ENCODE data around the gene TSGA10IP.

TSGA10IP gene

GRCh38 chr11:65945430-65945911, at the start of gene TSGA10IP:
Gene TSGA10IP (plus strand): TSS chr11:65945480. CDS start chr11:65945676, 196 bp downstream.
- DNase-seq (ENCODE audit: low read depth in 2 of 2): no peak

DNA sequence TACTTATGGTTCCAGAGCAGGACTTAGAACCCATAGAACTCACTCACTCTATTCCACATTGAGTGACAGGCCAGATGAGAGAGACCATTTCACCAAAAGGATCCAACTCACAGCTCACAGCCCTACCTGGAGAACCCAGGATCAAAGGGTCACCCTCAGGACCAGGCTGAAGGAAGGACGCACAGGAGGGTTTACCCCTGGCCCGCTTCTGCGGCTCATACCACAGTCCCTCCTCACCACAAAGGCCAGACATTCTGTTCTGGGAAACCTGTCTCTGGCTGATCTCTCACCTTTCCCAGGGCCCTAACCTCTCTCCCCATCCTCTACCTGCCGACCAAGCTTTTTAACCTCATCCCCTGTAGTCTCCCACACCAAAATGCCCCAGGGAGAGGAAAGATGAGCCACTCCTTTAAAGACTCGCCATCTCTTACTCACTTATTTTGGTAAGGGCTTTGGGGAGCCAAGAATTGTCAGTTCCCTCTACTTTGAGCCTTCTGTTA, 49.7 kb upstream of the TSGA10IP start:
- no peak for DNase-seq (ENCODE audit: low read depth in 2 of 2)

GRCh38 chr11:65896034-65896999, 49.0 kb upstream of the TSGA10IP start:
- DNase-seq (ENCODE audit: low read depth in 2 of 2): no peak

- DNase-seq (ENCODE audit: low read depth in 2 of 2): no peak
These were observed 48.2 kb upstream of the TSGA10IP start for GRCh38 chr11:65897020-65897471.

- DNase-seq (ENCODE audit: low read depth in 2 of 2): no peak
These were observed 46.5 kb upstream of the TSGA10IP start for GRCh38 chr11:65898656-65899355.

DNA sequence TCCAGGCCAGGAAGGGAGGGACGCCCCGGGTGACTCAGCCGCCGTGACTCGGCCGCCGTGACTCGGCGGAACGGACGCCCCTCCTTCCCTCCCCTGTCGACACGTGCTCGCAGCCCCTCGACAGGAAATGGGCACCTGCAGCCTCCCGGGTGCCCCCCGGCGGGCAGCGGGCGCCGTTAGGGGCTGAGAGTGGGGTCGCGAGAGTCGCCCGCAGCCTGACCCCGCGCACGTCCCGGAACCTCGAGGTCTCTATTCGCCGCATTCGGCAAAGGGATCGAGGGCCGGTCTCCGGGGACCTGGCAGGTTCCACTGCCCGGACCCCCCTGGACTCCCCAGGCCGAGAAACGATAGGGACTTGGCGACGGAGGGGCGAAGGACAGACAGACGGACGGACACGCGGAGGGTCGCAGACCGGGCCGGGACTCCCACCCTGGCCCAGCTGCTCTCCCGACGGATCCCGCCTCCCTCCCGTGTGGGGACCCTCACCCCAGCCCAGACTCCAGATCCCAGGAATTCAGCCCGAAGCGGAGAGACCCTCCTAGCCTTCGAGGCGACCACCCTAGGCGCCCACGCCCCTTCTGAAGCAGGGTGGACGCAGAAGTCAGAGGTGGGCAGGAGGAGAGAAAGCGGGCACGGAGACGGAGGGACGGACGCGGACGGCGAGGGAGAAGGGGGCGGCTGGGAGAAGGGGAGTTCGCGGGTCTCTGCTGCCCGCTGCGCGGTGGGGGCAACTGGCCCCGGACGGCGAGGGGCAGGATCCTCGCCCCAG, 45.7 kb upstream of the TSGA10IP start:
- peak in 1 of 2 donors; percentile 62 for DNase-seq (ENCODE audit: low read depth in 2 of 2)

DNA sequence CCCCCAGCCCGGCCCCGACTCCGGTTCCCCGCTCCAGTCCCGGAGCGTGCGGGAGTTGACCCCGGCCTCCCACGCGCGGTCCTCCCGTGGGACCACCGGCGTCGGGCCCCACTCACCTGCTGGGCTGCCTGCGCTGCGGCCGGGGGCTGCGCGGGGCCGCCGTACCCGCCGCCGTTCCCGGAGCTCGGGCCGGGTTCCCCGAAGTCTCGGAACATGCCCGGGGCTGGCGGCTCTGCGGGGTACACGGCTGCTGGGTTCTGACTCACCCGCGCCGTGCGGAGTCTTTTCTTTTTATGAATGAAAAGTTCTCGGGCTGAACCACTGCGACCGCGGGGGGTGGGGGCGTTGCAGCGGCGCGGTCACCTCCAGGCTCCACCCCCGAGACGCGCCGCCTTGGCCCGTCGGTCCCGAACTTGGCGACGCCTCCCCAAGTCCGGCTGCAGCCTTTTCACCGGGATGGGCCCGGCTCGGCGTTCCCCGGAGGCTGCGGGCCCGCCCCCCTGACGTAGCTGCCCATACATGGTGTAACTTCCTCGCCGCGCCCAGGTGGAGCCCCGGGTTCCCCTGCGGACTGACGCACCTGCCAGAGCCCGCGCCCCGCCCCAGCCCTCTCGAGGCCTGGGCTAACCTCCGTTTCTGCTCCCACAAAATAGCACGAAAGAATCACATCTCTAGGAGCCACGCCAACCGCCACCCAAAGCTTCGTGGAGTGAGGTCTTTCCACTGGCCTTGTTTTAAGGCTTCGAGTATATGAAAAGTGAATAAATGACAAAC, 45.0 kb upstream of the TSGA10IP start, which contains the start of gene FOSL1:
FOSL1 (minus strand) TSS at position 264 of the 774 bp plus-strand sequence; CDS start at position 215, 49 bp downstream.
- peak; percentile 77 to 87 for DNase-seq (ENCODE audit: low read depth in 2 of 2)

DNA sequence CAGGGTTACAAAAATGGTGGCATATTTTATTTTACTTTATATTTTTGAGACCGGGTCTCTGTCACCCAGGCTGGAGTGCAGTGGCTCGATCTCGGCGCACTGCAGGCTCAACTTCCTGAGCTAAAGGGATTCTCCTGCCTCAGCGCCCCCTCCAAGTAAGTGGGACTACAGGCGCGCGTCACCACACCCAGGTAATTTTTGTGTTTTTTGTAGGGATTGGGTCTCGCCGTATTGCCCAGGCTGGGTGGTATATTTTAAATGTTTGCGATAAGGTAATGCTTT, 44.4 kb upstream of the TSGA10IP start:
- no peak for DNase-seq (ENCODE audit: low read depth in 2 of 2)

DNA sequence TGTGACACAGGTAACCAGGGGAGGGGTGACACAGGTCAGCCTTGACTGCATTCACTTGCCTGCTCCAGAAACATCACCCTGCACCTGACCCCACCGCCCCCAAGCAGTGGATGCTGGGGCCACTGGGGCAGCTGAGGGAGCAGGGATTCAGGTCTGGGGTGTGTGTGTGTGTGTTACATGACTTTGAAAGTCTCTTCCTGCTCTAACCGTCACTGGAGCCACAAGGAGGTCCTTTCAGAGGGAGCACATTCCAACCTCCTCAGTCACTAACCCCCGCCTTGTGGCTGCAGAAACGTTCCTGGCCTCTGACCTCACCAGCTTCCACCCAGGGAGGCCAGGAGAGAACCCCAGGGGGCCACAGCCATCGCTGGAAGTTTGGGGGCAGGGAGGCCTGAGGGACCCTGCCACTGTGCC, 42.2 kb upstream of the TSGA10IP start:
- no peak for DNase-seq (ENCODE audit: low read depth in 2 of 2)

- no peak for DNase-seq (ENCODE audit: low read depth in 2 of 2)
These were observed 41.6 kb upstream of the TSGA10IP start for GRCh38 chr11:65903715-65904114.

DNA sequence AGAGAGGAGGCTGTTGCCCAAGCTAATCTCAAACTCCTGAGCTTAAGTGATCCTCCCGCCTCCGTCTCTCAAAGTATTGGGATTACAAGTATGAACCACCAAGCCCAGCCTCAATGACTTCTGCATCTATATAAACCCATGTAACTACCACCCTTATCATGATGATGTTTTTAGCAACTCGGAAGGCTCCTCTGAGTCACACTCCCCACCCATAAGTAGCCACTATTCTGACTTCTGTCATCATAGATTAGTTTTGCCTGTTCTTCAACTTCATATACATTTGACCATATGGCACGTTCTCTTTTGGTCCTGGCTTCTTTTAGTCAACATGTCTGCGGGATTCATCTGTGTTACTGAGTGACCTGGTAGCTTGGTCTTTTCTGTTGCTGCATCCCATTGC, 38.7 kb upstream of the TSGA10IP start:
- no peak for DNase-seq (ENCODE audit: low read depth in 2 of 2)

GRCh38 chr11:65907878-65908277, 37.4 kb upstream of the TSGA10IP start:
- no peak for DNase-seq (ENCODE audit: low read depth in 2 of 2)

DNA sequence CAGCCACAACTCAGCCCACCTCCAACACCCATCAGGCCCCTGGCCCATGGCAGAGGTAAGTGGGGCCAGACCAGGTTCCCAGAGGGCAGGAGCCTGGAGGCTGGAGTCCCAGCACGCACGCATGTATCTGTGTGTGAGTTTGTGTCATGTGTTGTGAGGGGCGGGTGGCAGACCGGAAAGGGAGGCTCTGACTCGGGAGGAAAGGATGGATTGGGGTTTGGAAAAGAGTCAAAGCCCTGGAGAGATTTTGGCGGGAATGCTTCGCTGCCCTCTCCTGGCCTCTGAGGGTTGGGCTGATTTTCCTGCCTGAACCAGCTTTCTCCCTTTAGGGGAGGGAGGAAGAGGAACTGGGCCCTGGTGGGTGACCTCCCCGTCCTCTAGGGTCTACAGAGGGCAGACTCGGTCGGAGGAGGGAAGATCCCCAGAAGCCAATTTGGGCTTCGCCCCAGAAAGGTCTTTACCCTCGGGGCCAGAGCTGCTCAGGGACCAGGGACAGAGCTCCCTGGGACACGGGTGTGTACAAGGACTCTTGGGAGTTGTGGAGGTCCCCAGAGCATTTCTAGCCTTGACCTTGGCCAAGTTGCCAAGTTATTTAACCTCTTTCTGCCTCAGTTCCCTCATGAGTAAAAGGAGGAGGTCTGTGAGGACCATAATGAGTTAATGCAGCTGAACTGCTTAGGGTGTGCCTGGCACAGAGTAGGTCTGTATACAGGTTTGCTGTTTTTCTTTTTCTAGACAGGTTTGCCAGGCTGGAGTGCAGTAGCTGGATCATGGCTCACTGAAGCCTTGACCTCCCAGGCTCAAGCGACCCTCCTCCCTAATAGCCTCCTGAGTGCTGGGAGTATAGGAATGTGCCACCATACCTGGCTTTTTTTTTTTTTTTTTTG, 33.4 kb upstream of the TSGA10IP start:
- no peak for DNase-seq (ENCODE audit: low read depth in 2 of 2)

DNA sequence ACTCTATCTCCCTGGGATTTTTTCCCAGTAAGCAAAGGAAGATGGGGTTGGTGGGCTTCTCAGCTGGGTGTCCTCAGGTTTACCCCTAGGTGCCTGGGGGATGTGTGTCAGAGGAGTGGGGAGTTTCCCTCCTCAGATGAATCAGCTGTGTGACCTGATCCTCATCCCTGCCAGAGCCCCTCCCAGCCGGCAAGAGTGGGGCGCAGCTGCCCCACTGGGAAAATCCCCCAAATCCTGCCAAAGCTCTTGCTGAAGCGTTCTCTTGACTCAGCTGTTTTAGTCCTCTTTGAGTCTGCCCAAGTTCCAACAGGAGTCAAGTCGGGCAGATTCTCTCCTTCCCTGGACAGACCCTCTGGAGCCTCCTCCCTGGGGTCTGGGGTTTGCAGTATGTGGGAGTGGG, 32.4 kb upstream of the TSGA10IP start:
- DNase-seq (ENCODE audit: low read depth in 2 of 2): no peak

- no peak for DNase-seq (ENCODE audit: low read depth in 2 of 2)
These were observed 30.0 kb upstream of the TSGA10IP start for GRCh38 chr11:65915101-65915820.

DNA sequence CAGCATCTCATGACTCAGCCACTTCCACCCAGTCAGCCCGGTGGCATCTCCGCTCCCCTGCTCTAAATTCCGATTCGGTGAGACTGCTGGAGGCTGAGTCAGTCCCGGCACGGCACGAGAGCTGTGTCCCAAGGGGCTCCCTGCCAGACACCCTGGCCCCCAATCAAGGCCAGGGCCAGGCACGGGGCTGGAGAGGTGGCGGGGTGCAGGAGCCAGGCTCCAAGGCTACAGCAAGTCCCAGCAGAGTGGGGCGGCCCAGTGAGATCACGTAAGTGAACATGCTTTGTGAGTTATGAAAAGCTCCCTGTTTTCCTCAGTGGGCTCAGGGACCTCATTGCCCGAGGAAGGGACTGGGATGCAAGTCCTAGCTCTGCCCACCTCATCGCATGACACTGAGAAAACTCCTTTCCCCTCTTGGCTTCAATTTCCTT, 29.4 kb upstream of the TSGA10IP start:
- DNase-seq (ENCODE audit: low read depth in 2 of 2): no peak

- no peak for DNase-seq (ENCODE audit: low read depth in 2 of 2)
These were observed 28.9 kb upstream of the TSGA10IP start for GRCh38 chr11:65916391-65916790.

DNA sequence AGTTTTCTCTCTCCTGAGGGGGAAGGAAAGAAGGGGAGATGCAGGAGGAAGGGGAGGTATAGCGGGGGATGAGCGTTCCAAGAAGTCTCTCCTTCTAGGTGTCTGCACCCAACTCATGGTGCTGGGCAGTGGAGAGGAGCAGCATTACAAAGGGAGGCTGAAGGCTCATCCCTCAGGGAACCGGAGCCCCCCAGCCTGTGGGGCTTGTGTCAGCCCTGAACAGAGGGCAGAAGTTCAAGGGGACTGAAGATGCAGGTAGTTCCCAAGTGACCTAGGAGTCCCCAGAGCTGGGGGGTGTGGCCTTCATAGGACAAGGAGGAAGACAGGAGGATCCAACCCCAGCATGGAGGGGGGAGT, 28.2 kb upstream of the TSGA10IP start:
- DNase-seq (ENCODE audit: low read depth in 2 of 2): no peak

Measured in stimulated activated CD4-positive, alpha-beta T cell treated with anti-CD3 and anti-CD28 coated beads, Interleukin-1b, Interleukin-23, amount 100 ng/mL, for 1 hour (primary cell).